Panc1 (cell line): ENCODE results near the gene MRFAP1L1. TPM values are rescaled to one million over a fixed set of nuclear protein-coding genes. Genes with fewer than 3 reads are reported as not detected.

ENCODE experiments used
- ATAC-seq: fragments of 200-7000 bp; cut with Tn5 transposase; 2 replicates; pipeline ENCODE4 v1.9.1; 2020; ENCODE audit warnings: mild to moderate bottlenecking, moderate library complexity
- BruUV-seq: library from RNA; stranded (reverse); fragments of 400-500 nt; replicated peaks from 2 replicates; lab custom pipeline; 2021; lab: Mats Ljungman, UMichigan
- CTCF ChIA-PET: fragments of 300-600 bp; sonication (Branson Sonifier 250); formaldehyde crosslinking; loops from one replicate; lab custom pipeline; 2022; ENCODE audit warnings: antibody characterized with exemption; lab: Charles Lee
- POLR2A ChIA-PET: fragments of 300-600 bp; sonication (Branson Sonifier 250); formaldehyde crosslinking; loops from one replicate; lab custom pipeline; 2022; ENCODE audit warnings: antibody characterized with exemption; lab: Charles Lee
- DNase-seq: peaks from one replicate; pipeline ENCODE4 v3.0.0-alpha.2; 2010; ENCODE audit warnings: low read depth, low spot score
- H3K27ac ChIP-seq: 2 replicates; pipeline ENCODE4 v1.5.1; 2011; ENCODE audit warnings: mild to moderate bottlenecking, low read length, inconsistent platforms
- H3K27me3 ChIP-seq: fragments of 200-500 bp; sonication (Bioruptor generic); 2 replicates; pipeline ENCODE4 v1.6.0; 2014; ENCODE audit warnings: low read length, inconsistent platforms; ENCODE audit not compliant: control insufficient read depth, insufficient read depth
- H3K36me3 ChIP-seq: fragments of 200-500 bp; sonication (Bioruptor generic); 2 replicates; pipeline ENCODE4 v1.5.1; 2014; ENCODE audit warnings: inconsistent platforms, mild to moderate bottlenecking, low read length, moderate library complexity; ENCODE audit not compliant: control insufficient read depth, insufficient read depth
- H3K4me1 ChIP-seq: 2 replicates; pipeline ENCODE4 v1.5.1; 2011; ENCODE audit warnings: inconsistent platforms, mild to moderate bottlenecking, low read length, moderate library complexity; ENCODE audit not compliant: control insufficient read depth, insufficient read depth
- H3K4me3 ChIP-seq, 2 experiments: 2 replicates each; pipeline ENCODE4 v1.5.1; 2011 to 2012; ENCODE audit warnings: low read depth in 2 of 2, low read length in 2 of 2, mild to moderate bottlenecking in 2 of 2, inconsistent platforms in 1 of 2, moderate library complexity in 1 of 2
- H3K9me3 ChIP-seq: fragments of 200-500 bp; sonication (Bioruptor generic); 2 replicates; pipeline ENCODE4 v1.5.1; 2014; ENCODE audit warnings: low read depth, mild to moderate bottlenecking, inconsistent platforms, low read length, moderate library complexity; ENCODE audit not compliant: control insufficient read depth, insufficient read depth
- CTCF ChIP-seq: fragments of 450-650 bp; IDR thresholded peaks from 2 replicates; pipeline ENCODE4 v1.5.1; 2017; ENCODE audit warnings: mild to moderate bottlenecking
- POLR2AphosphoS5 ChIP-seq: IDR thresholded peaks from 2 replicates; pipeline ENCODE4 v1.6.1; 2012; ENCODE audit warnings: mild to moderate bottlenecking, low read depth, low read length, moderate library complexity
- REST ChIP-seq, 2 experiments: IDR thresholded peaks; 2 replicates each; pipeline ENCODE4 v1.6.1; 2011 to 2012; ENCODE audit warnings: low read depth in 2 of 2, control low read depth in 1 of 2, low read length in 1 of 2, mild to moderate bottlenecking in 1 of 2, moderate library complexity in 1 of 2; ENCODE audit not compliant: insufficient read depth in 1 of 2
- SIN3A ChIP-seq: IDR thresholded peaks from 2 replicates; pipeline ENCODE4 v1.6.1; 2012; ENCODE audit warnings: low read depth, mild to moderate bottlenecking, low read length, moderate library complexity, borderline replicate concordance; ENCODE audit not compliant: insufficient read depth
- TCF7L2 ChIP-seq: IDR thresholded peaks from 2 replicates; pipeline ENCODE4 v1.6.1; 2011; ENCODE audit warnings: mild to moderate bottlenecking, low read depth, low read length, inconsistent platforms
- in situ Hi-C: cut with HindIII; loops from 2 replicates; pipeline ENCODE4 v1.10.0; 2016; ENCODE audit warnings: low sequenced_read_pairs, low pct_unique_long_range_greater_than_20kb
- intact Hi-C: fragments of 100-400 bp; cut with micrococcal nuclease; formaldehyde crosslinking; loops from one replicate; pipeline ENCODE4 v1.10.0; 2022; ENCODE audit not compliant: unreplicated experiment
- total RNA-seq: library from RNA; stranded (reverse); gene quantifications from one replicate; pipeline ENCODE4 v1.2.1, GENCODE V29; 2021; ENCODE audit not compliant: unreplicated experiment

The MRFAP1L1 gene
- total RNA-seq, 1 experiment from 2014 or later, result 29.5 TPM

GRCh38 chr4:6722891-6723290 lies 13.2 kb upstream of the MRFAP1L1 start:
- ATAC-seq, result no peak
- Histone ChIP-seq H3K36me3 (no peaks in the 10 kb centered on the region), H3K4me3 (no peak overlapping the region), H3K27ac (no peak overlapping the region), H3K27me3 (no peaks in the 10 kb centered on the region), H3K9me3 (no peaks in the 10 kb centered on the region), H3K4me1 (peaks cover 8% of the 10 kb centered on the region; the same call in 1 of the 2 replicates)
- BruUV-seq, result no TSS peak
- intact Hi-C loops, result no loop called here
- no peak for DNase-seq
- ChIA-PET POLR2A (interaction anchor here (0.6 kb wide), 1 partner anchor 426 kb away, joined by 3 read pairs; no protein-coding TSS in a partner anchor), CTCF (no interaction called here)
- TF ChIP-seq POLR2AphosphoS5, result no peak
- no peak for TF ChIP-seq REST (IDR thresholded peaks at IDR 0.05; ENCODE audit: insufficient read depth in 1 of 2, low read depth in 2 of 2, low read length in 1 of 2)
- TF ChIP-seq CTCF, result no peak
- no peak for TF ChIP-seq TCF7L2
- TF ChIP-seq SIN3A, result no peak
- in situ Hi-C loops, result no loop called here

GRCh38 chr4:6721121-6721520 lies 11.5 kb upstream of the MRFAP1L1 start:
- H3K4me1 ChIP-seq, result peaks cover 8% of the 10 kb centered on the region; the same call in 1 of the 2 replicates
- CTCF ChIA-PET, result interaction anchor here (1.9 kb wide), 1 partner anchor 153 kb away, joined by 8 read pairs; no protein-coding TSS in a partner anchor
- intact Hi-C loops, result no loop called here
- no peak overlapping the region for H3K4me3 ChIP-seq
- DNase-seq (no peak), ATAC-seq (no peak)
- no peak overlapping the region for H3K27ac ChIP-seq
- no peaks in the 10 kb centered on the region for H3K36me3 ChIP-seq
- POLR2A ChIA-PET, result no interaction called here
- no TSS peak for BruUV-seq
- no peaks in the 10 kb centered on the region for H3K27me3 ChIP-seq
- in situ Hi-C loops, result no loop called here
- no peaks in the 10 kb centered on the region for H3K9me3 ChIP-seq
- TF ChIP-seq SIN3A (no peak), POLR2AphosphoS5 (no peak), CTCF (no peak), REST (IDR thresholded peaks at IDR 0.05; ENCODE audit: insufficient read depth in 1 of 2, low read depth in 2 of 2, low read length in 1 of 2) (no peak), TCF7L2 (no peak)
